ENCODE results near the gene CHID1.

- TF ChIP-seq SMC3 (conservative IDR thresholded peaks at IDR 0.05; ENCODE audit: poor library complexity) (no peak), MXI1 (conservative IDR thresholded peaks at IDR 0.05; ENCODE audit: poor library complexity, severe bottlenecking) (no peak), CTCF (IDR thresholded peaks at IDR 0.05; ENCODE audit: poor library complexity, severe bottlenecking) (no peak)
These were observed 20.7 kb downstream of the CHID1 start for GRCh38 chr11:889687-890475.

Measured in neural cell (in vitro differentiated cells).